Mucosa of stomach (tissue), 1 donor: Measurements from ENCODE around the gene ZBED6.

ENCODE experiments used
- H3K27me3 ChIP-seq: one replicate; pipeline ENCODE4 v1.7.0; 2013; ENCODE audit warnings: mild to moderate bottlenecking, low read length; ENCODE audit not compliant: control insufficient read depth, insufficient read depth
- H3K36me3 ChIP-seq: one replicate; pipeline ENCODE4 v1.7.0; 2013; ENCODE audit warnings: low read length; ENCODE audit not compliant: control insufficient read depth, insufficient read depth
- H3K4me1 ChIP-seq: one replicate; pipeline ENCODE4 v1.7.0; 2013; ENCODE audit warnings: mild to moderate bottlenecking, low read length; ENCODE audit not compliant: control insufficient read depth, insufficient read depth
- H3K4me3 ChIP-seq: one replicate; pipeline ENCODE4 v1.7.0; 2013; ENCODE audit warnings: low read length
- H3K9ac ChIP-seq: one replicate; pipeline ENCODE4 v1.7.0; 2013; ENCODE audit warnings: mild to moderate bottlenecking, low read length, moderate library complexity
- H3K9me3 ChIP-seq: one replicate; pipeline ENCODE4 v1.7.0; 2013; ENCODE audit warnings: mild to moderate bottlenecking, low read length, moderate library complexity; ENCODE audit not compliant: control insufficient read depth
- donor health status: Pancreatic carcinoma.

ZBED6 gene

GRCh38 chr1:203765029-203765837, 30.2 kb upstream of the ZBED6 start, which contains the start of gene LAX1:
LAX1 (plus strand) TSS chr1:203765183; CDS start chr1:203765566, 383 bp downstream.
- no peaks in the 10 kb centered on the region for H3K36me3 ChIP-seq
- peaks cover 7% of the 10 kb centered on the region for H3K4me1 ChIP-seq
- no peak within 1 kb of the TSS for H3K4me3 ChIP-seq
- no peaks in the 10 kb centered on the region for H3K9me3 ChIP-seq
- no peaks in the 10 kb centered on the region for H3K27me3 ChIP-seq
- H3K9ac ChIP-seq, result no peak within 1 kb of the TSS

GRCh38 chr1:203768256-203768655, 27.2 kb upstream of the ZBED6 start:
- Histone ChIP-seq H3K9me3 (no peaks in the 10 kb centered on the region), H3K27me3 (no peaks in the 10 kb centered on the region), H3K4me1 (peaks cover 7% of the 10 kb centered on the region), H3K4me3 (no peak overlapping the region), H3K9ac (no peak overlapping the region), H3K36me3 (no peaks in the 10 kb centered on the region)

GRCh38 chr1:203769505-203770343, 25.7 kb upstream of the ZBED6 start:
- peak overlapping the region; percentile 34 for H3K9ac ChIP-seq
- H3K4me3 ChIP-seq, result no peak overlapping the region
- H3K36me3 ChIP-seq, result no peaks in the 10 kb centered on the region
- H3K9me3 ChIP-seq, result no peaks in the 10 kb centered on the region
- H3K27me3 ChIP-seq, result no peaks in the 10 kb centered on the region
- peaks cover 7% of the 10 kb centered on the region for H3K4me1 ChIP-seq

- Histone ChIP-seq H3K4me3 (no peak overlapping the region), H3K36me3 (no peaks in the 10 kb centered on the region), H3K4me1 (peaks cover 7% of the 10 kb centered on the region), H3K9me3 (no peaks in the 10 kb centered on the region), H3K9ac (no peak overlapping the region), H3K27me3 (no peaks in the 10 kb centered on the region)
These were observed 23.5 kb upstream of the ZBED6 start for GRCh38 chr1:203771901-203772301.

- H3K9ac ChIP-seq, result no peak overlapping the region
- H3K4me3 ChIP-seq, result no peak overlapping the region
- no peaks in the 10 kb centered on the region for H3K9me3 ChIP-seq
- no peaks in the 10 kb centered on the region for H3K36me3 ChIP-seq
- H3K4me1 ChIP-seq, result peaks cover 7% of the 10 kb centered on the region
- no peaks in the 10 kb centered on the region for H3K27me3 ChIP-seq
These were observed 22.6 kb upstream of the ZBED6 start for GRCh38 chr1:203772836-203773235.

- no peak overlapping the region for H3K9ac ChIP-seq
- no peak overlapping the region for H3K4me3 ChIP-seq
- H3K4me1 ChIP-seq, result no peaks in the 10 kb centered on the region
- H3K9me3 ChIP-seq, result no peaks in the 10 kb centered on the region
- no peaks in the 10 kb centered on the region for H3K36me3 ChIP-seq
- no peaks in the 10 kb centered on the region for H3K27me3 ChIP-seq
These were observed 18.8 kb upstream of the ZBED6 start for GRCh38 chr1:203776636-203777035.

- Histone ChIP-seq H3K4me1 (no peaks in the 10 kb centered on the region), H3K9me3 (no peaks in the 10 kb centered on the region), H3K36me3 (no peaks in the 10 kb centered on the region), H3K4me3 (no peak overlapping the region), H3K9ac (no peak overlapping the region), H3K27me3 (no peaks in the 10 kb centered on the region)
These were observed 17.8 kb upstream of the ZBED6 start for GRCh38 chr1:203777596-203777995.

GRCh38 chr1:203778146-203778545, 17.3 kb upstream of the ZBED6 start:
- Histone ChIP-seq H3K9me3 (no peaks in the 10 kb centered on the region), H3K27me3 (no peaks in the 10 kb centered on the region), H3K36me3 (no peaks in the 10 kb centered on the region), H3K9ac (no peak overlapping the region), H3K4me1 (no peaks in the 10 kb centered on the region), H3K4me3 (no peak overlapping the region)

GRCh38 chr1:203778789-203779188, 16.6 kb upstream of the ZBED6 start:
- no peaks in the 10 kb centered on the region for H3K27me3 ChIP-seq
- no peaks in the 10 kb centered on the region for H3K4me1 ChIP-seq
- no peaks in the 10 kb centered on the region for H3K9me3 ChIP-seq
- H3K4me3 ChIP-seq, result no peak overlapping the region
- H3K36me3 ChIP-seq, result no peaks in the 10 kb centered on the region
- no peak overlapping the region for H3K9ac ChIP-seq

- Histone ChIP-seq H3K27me3 (no peaks in the 10 kb centered on the region), H3K36me3 (no peaks in the 10 kb centered on the region), H3K4me1 (no peaks in the 10 kb centered on the region), H3K4me3 (no peak overlapping the region), H3K9ac (no peak overlapping the region), H3K9me3 (no peaks in the 10 kb centered on the region)
These were observed 13.5 kb upstream of the ZBED6 start for GRCh38 chr1:203781962-203782361.

- Histone ChIP-seq H3K4me3 (no peak overlapping the region), H3K36me3 (no peaks in the 10 kb centered on the region), H3K27me3 (no peaks in the 10 kb centered on the region), H3K9me3 (no peaks in the 10 kb centered on the region), H3K9ac (no peak overlapping the region), H3K4me1 (no peaks in the 10 kb centered on the region)
These were observed 5.5 kb upstream of the ZBED6 start for GRCh38 chr1:203789966-203790365.

GRCh38 chr1:203791498-203791897, 3.9 kb upstream of the ZBED6 start:
- Histone ChIP-seq H3K27me3 (no peaks in the 10 kb centered on the region), H3K4me3 (no peak overlapping the region), H3K4me1 (no peaks in the 10 kb centered on the region), H3K9me3 (no peaks in the 10 kb centered on the region), H3K36me3 (no peaks in the 10 kb centered on the region), H3K9ac (no peak overlapping the region)
